Mucosa of descending colon (tissue), 3 donors: Measurements from ENCODE around the gene RNU6-9. TPM values are rescaled to one million over a fixed set of nuclear protein-coding genes. Genes with fewer than 3 reads are reported as not detected.

Source experiments
- ATAC-seq: fragments of 200-7000 bp; cut with Tn5 transposase; one replicate; pipeline ENCODE4 v1.9.1; 2020; ENCODE audit warnings: mild to moderate bottlenecking, moderate library complexity
- DNase-seq, 3 donors: peaks; one replicate each; pipeline ENCODE4 v3.0.0-alpha.2; 2020
- H3K36me3 ChIP-seq: fragments of 200-600 bp; one replicate; pipeline ENCODE4 v1.8.0; 2021; ENCODE audit warnings: low read depth, mild to moderate bottlenecking
- H3K4me1 ChIP-seq: fragments of 200-600 bp; one replicate; pipeline ENCODE4 v1.8.0; 2021; ENCODE audit warnings: low read depth, mild to moderate bottlenecking
- H3K4me3 ChIP-seq: fragments of 200-600 bp; one replicate; pipeline ENCODE4 v1.8.0; 2021; ENCODE audit warnings: mild to moderate bottlenecking
- H3K9me3 ChIP-seq: fragments of 200-600 bp; one replicate; pipeline ENCODE4 v1.8.0; 2021; ENCODE audit warnings: mild to moderate bottlenecking
- CTCF ChIP-seq: fragments of 200-600 bp; IDR thresholded peaks from one replicate; pipeline ENCODE4 v1.8.0; 2022; ENCODE audit warnings: antibody characterized with exemption, mild to moderate bottlenecking
- intact Hi-C, 2 donors: fragments of 100-400 bp; cut with DNase I in 1 of 2; cut with micrococcal nuclease in 1 of 2; formaldehyde crosslinking; loops; one replicate each; pipeline versions ENCODE4 v1.11.0 to v1.11.1; 2022; cut with DNase I, micrococcal nuclease
- total RNA-seq, 3 donors: library from RNA; stranded (reverse); fragmentation: NEBNext Ultra II Directional in 2 of 3; extraction: Animal tissue kit (Norgen Biotek cat#: 25700) in 2 of 3; gene quantifications; one replicate each; pipeline versions ENCODE4 v1.2.1 to v1.2.4, GENCODE V29; 2021 to 2023
- donor health status: DM: no; HTN: no; CAD: no; lungs with moderate emphysema.
- donor health status: DM: no; HTN: no; CAD: no.
- donor health status: DM: no; HTN: yes; CAD: no.

RNU6-9 gene
- total RNA-seq, 3 donors from 2014 or later, result not detected

DNA sequence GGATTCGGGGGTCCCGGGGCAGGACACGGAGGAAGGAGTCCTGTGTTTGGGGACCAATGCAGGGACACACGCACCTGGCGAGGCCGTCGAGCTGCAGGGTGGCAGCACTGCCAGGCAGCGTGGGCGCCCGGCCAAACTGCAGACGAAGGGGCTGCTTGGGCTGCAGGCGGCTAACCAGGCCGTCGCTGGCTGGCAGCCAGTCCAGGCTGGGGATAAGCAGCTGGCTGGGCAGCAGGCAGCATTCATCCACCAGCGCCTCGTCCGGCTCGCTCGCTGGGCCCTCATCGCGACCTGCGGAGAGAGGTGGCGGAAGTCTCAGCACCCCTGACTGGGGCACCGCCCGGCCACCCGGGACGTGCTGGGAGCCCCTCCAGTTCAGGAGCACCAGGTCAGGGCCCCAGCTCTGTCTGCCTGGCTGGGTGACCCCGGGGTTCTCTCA is 22.3 kb upstream of the RNU6-9 start:
- no peaks in the 10 kb centered on the region for H3K9me3 ChIP-seq
- intact Hi-C loops, result no loop called here
- H3K36me3 ChIP-seq, result no peaks in the 10 kb centered on the region
- no peak overlapping the region for H3K4me3 ChIP-seq
- DNase-seq (peak in 1 of 3 donors; percentile 50), ATAC-seq (no peak)
- H3K4me1 ChIP-seq, result peaks cover 10% of the 10 kb centered on the region
- TF ChIP-seq CTCF, result no peak

DNA sequence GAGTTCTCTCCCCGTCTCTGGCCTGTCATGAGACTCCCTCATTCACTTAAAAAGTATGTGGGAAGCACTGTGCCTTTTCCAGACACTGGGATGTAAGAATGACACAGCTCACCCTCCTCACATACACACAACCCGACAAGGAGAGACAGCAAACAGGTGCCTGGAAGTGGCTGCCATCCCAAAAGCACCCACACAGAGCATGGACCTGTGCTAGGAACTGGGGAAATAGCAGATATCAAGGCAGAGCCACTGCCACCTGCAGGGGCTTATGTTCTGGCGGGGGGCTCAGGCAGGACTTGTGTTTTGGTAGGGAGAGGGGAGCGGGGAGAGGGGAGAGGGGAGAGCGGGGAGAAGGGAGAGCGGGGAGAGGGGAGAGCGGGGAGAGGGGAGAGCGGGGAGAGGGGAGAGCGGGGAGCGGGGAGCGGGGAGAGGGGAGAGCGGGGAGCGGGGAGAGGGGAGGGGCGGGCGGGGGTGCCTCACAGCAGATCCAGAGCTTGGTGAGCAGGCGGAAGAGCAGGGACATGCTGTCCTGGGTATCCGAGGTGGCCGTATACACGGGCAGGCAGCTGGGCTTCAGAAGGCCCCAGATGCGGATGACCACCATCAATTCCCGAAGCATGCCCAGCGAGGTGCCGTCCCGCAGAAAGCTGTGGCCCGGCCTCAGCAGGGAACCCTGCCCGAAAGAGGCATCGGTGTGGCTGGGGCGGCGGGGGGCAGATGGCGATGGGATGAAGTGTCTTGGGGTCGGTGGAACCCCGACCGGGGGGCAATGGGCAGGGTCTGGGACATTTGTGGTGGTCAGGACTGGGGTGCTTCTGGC is 21.6 kb upstream of the RNU6-9 start:
- ATAC-seq (peak; percentile 22), DNase-seq (peak in 1 of 3 donors; percentile 55)
- no peaks in the 10 kb centered on the region for H3K36me3 ChIP-seq
- no peak for TF ChIP-seq CTCF
- no peaks in the 10 kb centered on the region for H3K9me3 ChIP-seq
- peaks cover 10% of the 10 kb centered on the region for H3K4me1 ChIP-seq
- no peak overlapping the region for H3K4me3 ChIP-seq
- intact Hi-C loops, result no loop called here

DNA sequence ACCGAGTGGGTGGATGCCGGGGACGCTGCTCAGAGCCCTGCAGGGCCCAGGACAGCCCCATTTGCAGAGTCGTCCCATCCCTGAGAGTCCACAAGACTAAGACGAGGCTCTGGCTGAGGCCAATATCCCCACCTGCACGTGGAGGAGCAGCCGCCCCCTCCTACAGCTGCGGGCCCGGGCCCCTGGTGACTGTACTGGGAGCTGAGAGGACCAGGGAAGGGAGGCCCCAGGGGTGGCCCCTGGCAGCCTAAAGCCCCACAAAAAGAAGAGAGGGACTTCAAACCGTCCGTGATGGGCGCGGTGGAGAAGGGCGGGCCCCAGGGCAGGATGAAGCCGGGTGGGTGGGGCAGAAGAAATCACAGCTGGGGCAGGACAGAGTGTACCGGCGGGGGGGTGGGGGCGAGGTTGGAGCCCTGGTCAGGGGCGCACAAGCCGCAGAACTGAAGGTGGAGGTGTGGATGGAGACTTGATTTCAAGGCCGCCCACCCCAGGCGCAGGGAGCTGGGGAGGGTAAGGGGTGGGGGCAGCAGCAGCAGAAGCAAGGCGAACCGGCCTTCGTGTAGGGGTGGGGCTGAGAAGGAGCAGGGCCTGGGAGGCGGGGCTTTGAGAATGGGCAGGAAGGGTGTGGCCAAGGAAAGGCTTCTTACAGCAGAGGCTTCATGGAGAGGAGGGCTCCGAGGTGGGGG is 20.9 kb upstream of the RNU6-9 start:
- H3K36me3 ChIP-seq, result no peaks in the 10 kb centered on the region
- peaks cover 10% of the 10 kb centered on the region for H3K4me1 ChIP-seq
- H3K4me3 ChIP-seq, result no peak overlapping the region
- ATAC-seq (peak; percentile 84), DNase-seq (peak; percentile 90 to 94 (median 93))
- TF ChIP-seq CTCF, result no peak
- no peaks in the 10 kb centered on the region for H3K9me3 ChIP-seq
- intact Hi-C loops, result no loop called here

- peaks cover 10% of the 10 kb centered on the region for H3K4me1 ChIP-seq
- H3K9me3 ChIP-seq, result no peaks in the 10 kb centered on the region
- H3K36me3 ChIP-seq, result no peaks in the 10 kb centered on the region
- ATAC-seq, result peak; percentile 69
- intact Hi-C loops, result no loop called here
- H3K4me3 ChIP-seq, result no peak overlapping the region
- peak; percentile 77 to 88 (median 79) for DNase-seq
- no peak for TF ChIP-seq CTCF
Measured at GRCh38 chr19:873084-873483, 20.2 kb upstream of the RNU6-9 start.

- no peaks in the 10 kb centered on the region for H3K9me3 ChIP-seq
- intact Hi-C loops, result no loop called here
- no peak for ATAC-seq
- DNase-seq, result peak in 1 of 3 donors; percentile 53
- no peaks in the 10 kb centered on the region for H3K36me3 ChIP-seq
- TF ChIP-seq CTCF, result no peak
- H3K4me1 ChIP-seq, result peaks cover 10% of the 10 kb centered on the region
- H3K4me3 ChIP-seq, result no peak overlapping the region
Measured at GRCh38 chr19:873561-874041, 19.7 kb upstream of the RNU6-9 start.
